ENCODE measurements around the gene MRGPRG.

DNA sequence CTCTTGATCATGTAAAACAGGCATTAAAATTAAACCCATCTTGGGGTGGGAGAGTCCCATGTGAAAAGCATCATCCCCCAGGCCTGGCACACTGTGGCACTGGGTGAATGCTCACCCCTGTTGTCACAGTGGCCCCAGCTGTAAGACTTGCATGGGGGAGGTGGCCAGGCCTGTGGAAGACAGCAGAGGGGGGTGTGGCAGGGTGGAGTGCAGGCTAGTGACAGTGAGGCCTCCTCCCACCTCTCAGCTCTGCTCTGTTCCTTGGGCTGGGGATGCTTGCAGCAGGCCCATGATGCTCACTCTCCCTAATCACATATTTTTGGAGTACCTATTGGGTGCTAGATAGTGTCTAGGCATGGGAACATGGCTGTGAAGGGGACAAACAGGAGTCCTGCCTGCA, 43.4 kb downstream of the MRGPRG start:
- TF ChIP-seq, protein P1, sequence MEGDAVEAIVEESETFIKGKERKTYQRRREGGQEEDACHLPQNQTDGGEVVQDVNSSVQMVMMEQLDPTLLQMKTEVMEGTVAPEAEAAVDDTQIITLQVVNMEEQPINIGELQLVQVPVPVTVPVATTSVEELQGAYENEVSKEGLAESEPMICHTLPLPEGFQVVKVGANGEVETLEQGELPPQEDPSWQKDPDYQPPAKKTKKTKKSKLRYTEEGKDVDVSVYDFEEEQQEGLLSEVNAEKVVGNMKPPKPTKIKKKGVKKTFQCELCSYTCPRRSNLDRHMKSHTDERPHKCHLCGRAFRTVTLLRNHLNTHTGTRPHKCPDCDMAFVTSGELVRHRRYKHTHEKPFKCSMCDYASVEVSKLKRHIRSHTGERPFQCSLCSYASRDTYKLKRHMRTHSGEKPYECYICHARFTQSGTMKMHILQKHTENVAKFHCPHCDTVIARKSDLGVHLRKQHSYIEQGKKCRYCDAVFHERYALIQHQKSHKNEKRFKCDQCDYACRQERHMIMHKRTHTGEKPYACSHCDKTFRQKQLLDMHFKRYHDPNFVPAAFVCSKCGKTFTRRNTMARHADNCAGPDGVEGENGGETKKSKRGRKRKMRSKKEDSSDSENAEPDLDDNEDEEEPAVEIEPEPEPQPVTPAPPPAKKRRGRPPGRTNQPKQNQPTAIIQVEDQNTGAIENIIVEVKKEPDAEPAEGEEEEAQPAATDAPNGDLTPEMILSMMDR (optimal IDR thresholded peaks at IDR 0.05 in 1 of 3, IDR thresholded peaks at IDR 0.05 in 1 of 3, conservative IDR thresholded peaks at IDR 0.05 in 1 of 3; ENCODE audit: extremely low read depth in 1 of 3, insufficient read depth in 2 of 3, low read length in 3 of 3) = no peak
- TF ChIP-seq EZH2 (IDR thresholded peaks at IDR 0.05; ENCODE audit: low read length) = no peak

Data from keratinocyte (primary cell).